IPS-NIHi11 (cell line): ENCODE data around the gene EMC10.
"Not testable (repeated sequence)": the region's sequence is repeated elsewhere in the genome, so short reads cannot be mapped to it uniquely, and the experiment has no call there.

Experiments used
- DNase-seq: peaks from one replicate; pipeline ENCODE4 v3.0.0; 2012; ENCODE audit warnings: mixed read lengths, low spot score

The EMC10 gene

GRCh38 chr19:50451223-50451534 is 25.1 kb upstream of the EMC10 start:
- no peak for DNase-seq

- DNase-seq, result no peak
Observed at GRCh38 chr19:50453243-50453642, 23.1 kb upstream of the EMC10 start.

- DNase-seq, result no peak
Observed at GRCh38 chr19:50455992-50456391, 20.3 kb upstream of the EMC10 start.

- no peak for DNase-seq
Observed at GRCh38 chr19:50457300-50457699, 19.0 kb upstream of the EMC10 start.

- no peak for DNase-seq
Observed at GRCh38 chr19:50458396-50459066, 17.8 kb upstream of the EMC10 start.

GRCh38 chr19:50459067-50459456 is 17.2 kb upstream of the EMC10 start:
- DNase-seq, result no peak

GRCh38 chr19:50459638-50460037 is 16.7 kb upstream of the EMC10 start:
- no peak for DNase-seq

GRCh38 chr19:50460161-50460765 is 16.0 kb upstream of the EMC10 start:
- no peak for DNase-seq

GRCh38 chr19:50461066-50461875 is 15.0 kb upstream of the EMC10 start:
- DNase-seq, result peak; percentile 93

GRCh38 chr19:50462970-50463369 is 13.3 kb upstream of the EMC10 start:
- no peak for DNase-seq

- DNase-seq, result no peak
Observed at GRCh38 chr19:50464348-50464747, 12.0 kb upstream of the EMC10 start.

- DNase-seq, result no peak
Observed at GRCh38 chr19:50465000-50465399, 11.3 kb upstream of the EMC10 start.

- peak; percentile 81 for DNase-seq
Observed at GRCh38 chr19:50465986-50466705, 10.2 kb upstream of the EMC10 start.

- no peak for DNase-seq
Observed at GRCh38 chr19:50466706-50467039, 9.6 kb upstream of the EMC10 start.

- no peak for DNase-seq
Observed at GRCh38 chr19:50467566-50467965, 8.7 kb upstream of the EMC10 start.

GRCh38 chr19:50468818-50469217 is 7.5 kb upstream of the EMC10 start:
- DNase-seq, result no peak

- DNase-seq, result not testable (repeated sequence)
Observed at GRCh38 chr19:50473336-50473735, 3.0 kb upstream of the EMC10 start.

- no peak for DNase-seq
Observed at GRCh38 chr19:50475101-50475568, 1.2 kb upstream of the EMC10 start.

GRCh38 chr19:50475736-50476223 is 527 bp upstream of the EMC10 start:
- DNase-seq, result no peak

- DNase-seq, result no peak
Observed at GRCh38 chr19:50476907-50477238, 566 bp downstream of the EMC10 start.

GRCh38 chr19:50477751-50478515 is 1.6 kb downstream of the EMC10 start:
- DNase-seq, result no peak
